HCT116 (cell line): Measurements from ENCODE around the gene LAGE3. TPM values are rescaled to one million over a fixed set of nuclear protein-coding genes. Genes with fewer than 3 reads are reported as not detected.

ENCODE experiments used
- ATAC-seq: fragments of 200-7000 bp; cut with Tn5 transposase; 2 replicates; pipeline ENCODE4 v1.9.1; 2020; ENCODE audit warnings: mild to moderate bottlenecking, moderate library complexity
- BruUV-seq: library from RNA; stranded (reverse); fragments of 400-500 nt; replicated peaks from 2 replicates; lab custom pipeline; 2021; lab: Mats Ljungman, UMichigan
- CTCF ChIA-PET: fragments of 300-600 bp; sonication (Branson Sonifier 250); formaldehyde crosslinking; loops from one replicate; lab custom pipeline; 2021; ENCODE audit warnings: antibody characterized with exemption; lab: Charles Lee
- POLR2A ChIA-PET: fragments of 300-600, 350-600 bp; sonication (Branson Sonifier 250); formaldehyde crosslinking; loops from one replicate; lab custom pipeline; 2021; ENCODE audit warnings: antibody characterized with exemption; lab: Charles Lee
- RAD21 ChIA-PET, 2 experiments: fragments of 300-600 bp; sonication (Branson Sonifier 250); formaldehyde crosslinking; loops; one replicate each; lab custom pipeline; 2023; ENCODE audit warnings: low total read pairs in 2 of 2; ENCODE audit not compliant: uncharacterized antibody in 2 of 2, unreplicated experiment in 2 of 2, low non-redundant PET in 1 of 2; lab: Charles Lee
- DNase-seq: peaks from one replicate; pipeline ENCODE4 v3.0.0-alpha.2; 2010; ENCODE audit warnings: low read depth, low spot score
- H2AFZ ChIP-seq: fragments of 200-600 bp; shearing (Covaris generic), sonication (generic); 2 replicates; pipeline ENCODE4 v1.6.1; 2017; ENCODE audit warnings: low read depth, mixed run types, mixed read lengths, antibody characterized with exemption, low read length; ENCODE audit not compliant: poor library complexity, severe bottlenecking
- H3K27ac ChIP-seq: 2 replicates; pipeline ENCODE4 v1.5.1; 2012; ENCODE audit warnings: low read depth, low read length
- H3K27me3 ChIP-seq: fragments of 200-600 bp; sonication (generic); 2 replicates; pipeline ENCODE4 v1.6.1; 2016; ENCODE audit warnings: mixed run types, low read length, mixed read lengths; ENCODE audit not compliant: insufficient read depth
- H3K36me3 ChIP-seq, 2 experiments: fragments of 200-500 bp in 1 of 2; fragments of 200-600 bp in 1 of 2; sonication (Bioruptor generic) in 1 of 2; sonication (generic) in 1 of 2; 2 replicates each; pipeline versions ENCODE4 v1.5.1 to v1.6.1; 2014 to 2016; ENCODE audit warnings: low read length in 2 of 2, inconsistent platforms in 1 of 2, mixed read lengths in 1 of 2, mixed run types in 1 of 2; ENCODE audit not compliant: insufficient read depth in 2 of 2, control insufficient read depth in 1 of 2
- H3K4me1 ChIP-seq, 2 experiments: fragments of 200-600 bp in 1 of 2; sonication (generic) in 1 of 2; 2 replicates each; pipeline versions ENCODE4 v1.5.1 to v1.6.1; 2012 to 2017; ENCODE audit warnings: low read length in 2 of 2, inconsistent platforms in 1 of 2, mild to moderate bottlenecking in 1 of 2, mixed read lengths in 1 of 2, mixed run types in 1 of 2, moderate library complexity in 1 of 2; ENCODE audit not compliant: insufficient read depth in 2 of 2, control insufficient read depth in 1 of 2
- H3K4me2 ChIP-seq: fragments of 200-600 bp; sonication (generic); 2 replicates; pipeline ENCODE4 v1.6.1; 2017; ENCODE audit warnings: mixed run types, low read length, mixed read lengths
- H3K4me3 ChIP-seq, 2 experiments: fragments of 200-600 bp in 1 of 2; sonication (generic) in 1 of 2; replicated peaks in 1 of 2; 2 replicates each; pipeline ENCODE4 v1.5.1; 2011 to 2016; ENCODE audit warnings: low read length in 2 of 2, control low read depth in 1 of 2, low read depth in 1 of 2, mild to moderate bottlenecking in 1 of 2, mixed read lengths in 1 of 2, mixed run types in 1 of 2
- H3K79me2 ChIP-seq: fragments of 200-600 bp; sonication (generic); 2 replicates; pipeline ENCODE4 v1.6.1; 2017; ENCODE audit warnings: mild to moderate bottlenecking, mixed run types, low read length, moderate library complexity, mixed read lengths; ENCODE audit not compliant: insufficient read depth
- H3K9ac ChIP-seq: fragments of 200-600 bp; sonication (generic); 2 replicates; pipeline ENCODE4 v1.6.1; 2016; ENCODE audit warnings: low read length, mixed read lengths
- H3K9me2 ChIP-seq: fragments of 200-600 bp; sonication (generic), shearing (Covaris generic); 2 replicates; pipeline ENCODE4 v1.6.1; 2017; ENCODE audit warnings: mixed run types, mild to moderate bottlenecking, moderate library complexity; ENCODE audit not compliant: insufficient read depth
- H3K9me3 ChIP-seq, 2 experiments: fragments of 200-500 bp in 1 of 2; fragments of 200-600 bp in 1 of 2; sonication (Bioruptor generic) in 1 of 2; sonication (generic) in 1 of 2; 2 replicates each; pipeline ENCODE4 v1.6.1; 2014 to 2017; ENCODE audit warnings: low read length in 2 of 2, mixed read lengths in 2 of 2, inconsistent platforms in 1 of 2, low read depth in 1 of 2, mild to moderate bottlenecking in 1 of 2, mixed run types in 1 of 2, moderate library complexity in 1 of 2; ENCODE audit not compliant: control insufficient read depth in 1 of 2, insufficient read depth in 1 of 2
- H4K20me1 ChIP-seq: fragments of 200-600 bp; sonication (generic), shearing (Covaris generic); 2 replicates; pipeline ENCODE4 v1.6.1; 2017; ENCODE audit warnings: mixed run types, mild to moderate bottlenecking, moderate library complexity; ENCODE audit not compliant: insufficient read depth
- CBX3 ChIP-seq: IDR thresholded peaks from 2 replicates; pipeline ENCODE4 v1.6.1; 2012; ENCODE audit warnings: low read depth
- CEBPB ChIP-seq: IDR thresholded peaks from 2 replicates; pipeline ENCODE4 v1.6.1; 2012; ENCODE audit warnings: low read depth
- EGR1 ChIP-seq: IDR thresholded peaks from 2 replicates; pipeline ENCODE4 v1.6.1; 2012; ENCODE audit warnings: low read depth
- ELF1 ChIP-seq: IDR thresholded peaks from 2 replicates; pipeline ENCODE4 v1.6.1; 2012; ENCODE audit warnings: low read depth, borderline replicate concordance
- EZH2phosphoT487 ChIP-seq: fragments of 200-600 bp; IDR thresholded peaks from 2 replicates; pipeline ENCODE4 v1.6.1; 2018; ENCODE audit warnings: antibody characterized with exemption, borderline replicate concordance
- FOSL1 ChIP-seq: IDR thresholded peaks from 2 replicates; pipeline ENCODE4 v1.6.1; 2012; ENCODE audit warnings: low read depth
- MAX ChIP-seq: IDR thresholded peaks from 2 replicates; pipeline ENCODE4 v1.6.1; 2012
- POLR2AphosphoS5 ChIP-seq: IDR thresholded peaks from 2 replicates; pipeline ENCODE4 v1.6.1; 2011; ENCODE audit warnings: mild to moderate bottlenecking, low read depth, low read length, moderate library complexity
- RAD21 ChIP-seq: IDR thresholded peaks from 2 replicates; pipeline ENCODE4 v1.6.1; 2012; ENCODE audit warnings: low read depth, mild to moderate bottlenecking
- SP1 ChIP-seq: IDR thresholded peaks from 2 replicates; pipeline ENCODE4 v1.6.1; 2012; ENCODE audit warnings: low read depth
- SRF ChIP-seq: IDR thresholded peaks from 2 replicates; pipeline ENCODE4 v1.6.1; 2012; ENCODE audit warnings: low read depth
- TCF7L2 ChIP-seq: IDR thresholded peaks from 2 replicates; pipeline ENCODE4 v1.7.0; 2011; ENCODE audit warnings: borderline replicate concordance, inconsistent platforms; ENCODE audit not compliant: insufficient read depth, insufficient read length; ENCODE audit errors: extremely low read depth
- YY1 ChIP-seq: IDR thresholded peaks from 2 replicates; pipeline ENCODE4 v1.6.1; 2011; ENCODE audit warnings: low read length, low read depth, moderate library complexity, mild to moderate bottlenecking; ENCODE audit not compliant: insufficient replicate concordance; ENCODE audit errors: extremely low read depth
- ZBTB33 ChIP-seq: IDR thresholded peaks from 2 replicates; pipeline ENCODE4 v1.6.1; 2011; ENCODE audit warnings: mild to moderate bottlenecking, low read length, moderate library complexity; ENCODE audit not compliant: insufficient replicate concordance; ENCODE audit errors: extremely low read depth
- ZFX ChIP-seq: fragments of 450-650 bp; IDR thresholded peaks from 2 replicates; pipeline ENCODE4 v1.6.1; 2017
- intact Hi-C: fragments of 100-400 bp; cut with micrococcal nuclease; formaldehyde crosslinking; loops from 2 replicates; pipeline ENCODE4 v1.10.0; 2022
- total RNA-seq: library from RNA; stranded (reverse); gene quantifications from one replicate; pipeline ENCODE4 v1.2.1, GENCODE V29; 2021; ENCODE audit not compliant: unreplicated experiment

The LAGE3 gene
- total RNA-seq, 1 experiment from 2014 or later: 42.8 TPM

- Histone ChIP-seq H2AFZ (no peak overlapping the region), H3K27ac (peak overlapping the region; percentile 68), H3K27me3 (no peaks in the 10 kb centered on the region), H3K4me1 (peaks cover 4 to 27% of the 10 kb centered on the region in 2 experiments; a peak in 2 of 4 replicates), H3K9me2 (no peaks in the 10 kb centered on the region)
- DNase-seq (no peak), ATAC-seq (peak; percentile 18)
- RAD21 ChIA-PET: no interaction called here
- BruUV-seq: TSS peak; percentile 81
- TF ChIP-seq MAX: no peak
- TF ChIP-seq EZH2phosphoT487: no peak
- no peak for TF ChIP-seq CBX3
- no peak for TF ChIP-seq EGR1
- no peak for TF ChIP-seq FOSL1
- TF ChIP-seq SP1: no peak
- no peak for TF ChIP-seq TCF7L2
- no peak for TF ChIP-seq RAD21
- TF ChIP-seq SRF: no peak
- TF ChIP-seq ZBTB33: no peak
- no peak for TF ChIP-seq ZFX
- TF ChIP-seq CEBPB: no peak
- no peak for TF ChIP-seq ELF1
- TF ChIP-seq POLR2AphosphoS5: no peak
- TF ChIP-seq YY1: no peak
- TF ChIP-seq, all 23 proteins: peak for 0
- no peaks in the 10 kb centered on the region for H4K20me1 ChIP-seq
- peaks cover 12% of the 10 kb centered on the region for H3K79me2 ChIP-seq
- peak overlapping the region; percentile 61 to 68 for H3K4me3 ChIP-seq
- intact Hi-C loops: no loop called here
- H3K4me2 ChIP-seq: peak overlapping the region; percentile 83
- H3K36me3 ChIP-seq: peaks cover 0 to 4% of the 10 kb centered on the region in 2 experiments; a peak in 1 of 4 replicates
- no peaks in the 10 kb centered on the region for H3K9me3 ChIP-seq
- CTCF ChIA-PET: interaction anchor here (2.4 kb wide), 1 partner anchor 117 kb away, joined by 6 read pairs; no protein-coding TSS in a partner anchor
- POLR2A ChIA-PET: interaction anchor here (0.9 to 1.8 kb wide), 7 partner anchors 9 to 119 kb away, joined by 3 to 12 read pairs (median 4); partner anchors contain the start of genes PLXNA3 and RPL10
- H3K9ac ChIP-seq: peak overlapping the region; percentile 74
Measured at GRCh38 chrX:154490021-154490413, 10.9 kb upstream of the LAGE3 start.
